Measurements from ENCODE around the gene CLEC11A.

Gene CLEC11A

GRCh38 chr19:50688766-50689165, 34.4 kb upstream of the CLEC11A start:
- no peak for TF ChIP-seq CTCF (IDR thresholded peaks at IDR 0.05; ENCODE audit: low read depth, low read length)
- H3K4me3 ChIP-seq (ENCODE audit: low read depth, low read length), result no peak overlapping the region

DNA sequence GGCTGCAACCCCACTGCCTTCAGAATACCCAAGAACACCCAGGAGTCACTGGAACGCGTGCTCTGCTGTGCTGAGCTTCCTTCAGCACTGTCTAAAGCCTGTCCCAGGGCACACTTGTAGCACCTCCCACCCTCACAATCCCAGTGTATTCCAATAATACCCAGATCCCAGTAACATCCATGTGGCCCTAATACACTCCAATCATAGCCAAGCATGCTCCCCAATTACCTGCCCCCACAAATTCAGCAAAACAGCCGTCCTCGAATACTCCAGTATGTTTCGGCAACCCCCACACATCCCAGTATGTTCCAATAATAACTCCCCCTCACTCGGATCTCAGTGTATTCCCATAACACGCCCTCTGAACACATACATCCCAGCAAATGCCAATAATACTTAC, 32.7 kb upstream of the CLEC11A start:
- TF ChIP-seq CTCF (IDR thresholded peaks at IDR 0.05; ENCODE audit: low read depth, low read length), result no peak
- H3K4me3 ChIP-seq (ENCODE audit: low read depth, low read length), result no peak overlapping the region

DNA sequence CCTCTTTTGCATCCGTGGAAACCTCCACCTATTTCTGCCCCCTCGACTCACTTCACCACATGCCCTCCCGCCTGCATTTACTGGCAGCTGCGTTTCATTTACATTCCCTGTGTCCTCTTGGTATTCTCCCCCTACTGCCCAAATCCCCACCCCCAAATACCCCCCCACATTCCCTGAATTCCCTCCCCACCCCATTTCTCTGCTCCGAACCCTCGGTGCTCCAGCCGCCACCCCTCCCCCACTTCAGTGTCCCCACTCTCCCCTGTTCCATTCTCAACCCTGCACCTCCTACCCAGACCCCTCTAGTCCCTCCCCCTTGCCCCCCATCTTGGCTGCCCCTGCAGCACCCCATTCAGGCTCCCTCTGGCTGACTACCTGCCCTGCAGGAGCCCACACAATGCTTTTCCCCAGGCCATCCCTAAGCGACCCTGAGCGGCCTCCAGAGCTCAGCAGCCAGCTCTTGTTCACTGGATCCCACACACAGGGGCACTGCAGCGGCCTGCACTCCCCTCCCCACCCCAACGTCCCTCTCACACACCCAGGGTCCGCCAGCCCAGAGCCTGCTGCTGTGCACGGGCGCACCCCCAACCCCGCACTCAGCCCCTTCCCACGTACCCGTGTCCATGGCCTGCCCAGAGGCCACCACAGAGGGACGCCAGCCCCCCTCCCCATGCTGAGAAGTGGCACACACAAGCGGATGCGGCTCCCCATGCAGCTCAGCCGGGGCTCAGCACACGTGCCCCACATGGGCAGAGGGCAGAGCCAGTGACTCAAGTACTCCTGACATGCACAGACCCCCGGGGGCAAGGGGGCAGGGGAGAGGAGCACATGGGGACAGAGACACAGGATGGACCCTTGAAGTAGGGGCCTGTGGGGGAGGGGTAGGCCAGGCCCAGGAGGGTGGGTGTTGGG, 29.8 kb upstream of the CLEC11A start:
- no peak overlapping the region for H3K4me3 ChIP-seq (ENCODE audit: low read depth, low read length)
- no peak for TF ChIP-seq CTCF (IDR thresholded peaks at IDR 0.05; ENCODE audit: low read depth, low read length)

DNA sequence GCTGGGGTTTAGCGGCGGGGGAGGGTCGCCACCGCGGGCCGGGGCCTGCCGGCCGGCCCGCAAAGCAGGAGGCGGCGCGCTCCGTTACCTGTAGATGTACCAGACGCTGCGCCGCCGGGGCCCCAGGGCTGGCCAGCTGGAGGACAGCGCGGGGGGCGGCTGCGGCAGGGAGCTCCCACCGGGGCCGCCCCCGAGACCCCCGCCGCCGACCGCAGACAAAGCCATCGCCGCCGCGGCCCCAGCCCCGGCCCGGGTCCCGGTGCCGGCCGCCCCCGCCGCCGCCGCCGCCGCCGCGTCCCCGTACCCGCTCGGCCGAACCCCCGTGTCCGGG, 28.4 kb upstream of the CLEC11A start:
- no peak overlapping the region for H3K4me3 ChIP-seq (ENCODE audit: low read depth, low read length)
- no peak for TF ChIP-seq CTCF (IDR thresholded peaks at IDR 0.05; ENCODE audit: low read depth, low read length)

DNA sequence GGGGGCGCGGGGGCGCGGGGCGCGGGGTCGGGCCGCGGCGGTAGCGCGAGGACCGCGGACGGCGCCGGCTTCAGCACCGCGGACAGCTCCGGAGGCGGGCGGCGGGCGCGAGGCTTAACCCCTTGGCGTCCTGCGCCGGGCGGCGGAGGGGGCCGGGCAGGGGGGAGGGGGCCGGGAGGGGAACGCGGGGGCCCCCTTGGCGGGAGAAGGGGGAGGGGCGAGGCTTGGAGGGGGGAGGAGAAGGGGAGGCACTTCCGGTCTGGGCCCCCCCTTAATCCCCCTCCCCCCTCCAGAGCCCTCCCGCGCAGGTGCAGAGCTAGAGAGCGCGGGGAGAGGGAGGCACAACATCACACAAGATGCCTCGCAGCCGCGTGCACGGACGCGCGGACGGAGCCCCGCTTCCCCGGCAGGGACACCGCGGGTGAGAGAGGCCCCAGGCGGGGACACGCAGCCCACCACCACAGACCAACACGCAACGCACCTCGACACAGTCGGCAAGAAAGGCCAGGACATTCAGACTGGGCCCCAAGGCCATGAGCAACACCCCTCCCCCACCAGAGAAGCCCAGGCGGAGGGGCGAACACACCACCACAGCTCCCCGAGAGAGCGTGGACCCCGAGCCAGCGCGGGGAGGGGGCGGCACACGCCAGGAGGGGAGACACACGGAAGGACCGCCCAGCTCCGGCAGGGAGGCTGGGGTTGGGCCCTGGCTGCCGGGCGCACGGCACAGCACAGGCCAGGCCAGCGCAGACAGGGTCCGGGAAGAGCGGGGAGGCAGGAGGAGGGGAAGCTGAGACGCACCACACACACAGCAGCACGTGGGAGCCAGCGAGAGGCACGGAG, 27.7 kb upstream of the CLEC11A start:
- no peak overlapping the region for H3K4me3 ChIP-seq (ENCODE audit: low read depth, low read length)
- TF ChIP-seq CTCF (IDR thresholded peaks at IDR 0.05; ENCODE audit: low read depth, low read length), result no peak

GRCh38 chr19:50696094-50696483, 27.1 kb upstream of the CLEC11A start:
- H3K4me3 ChIP-seq (ENCODE audit: low read depth, low read length), result no peak overlapping the region

More at GRCh38 chr19:50696094-50696483, 27.1 kb upstream of the CLEC11A start:
- TF ChIP-seq CTCF (IDR thresholded peaks at IDR 0.05; ENCODE audit: low read depth, low read length), result no peak
